ENCODE data around the gene EN1.
A peak's percentile ranks its signal among the peaks of the same experiment; 100 is the strongest.

The EN1 gene

GRCh38 chr2:118855451-118856279 is 8.2 kb upstream of the EN1 start:
- TF ChIP-seq ZFX (IDR thresholded peaks at IDR 0.05; ENCODE audit: borderline replicate concordance) (no peak), CTCF (IDR thresholded peaks at IDR 0.05) (peak; percentile 79)
- H3K27ac ChIP-seq = no peak overlapping the region

GRCh38 chr2:118854507-118855345 is 7.3 kb upstream of the EN1 start:
- no peak overlapping the region for H3K27ac ChIP-seq
- TF ChIP-seq ZFX (IDR thresholded peaks at IDR 0.05; ENCODE audit: borderline replicate concordance) = no peak
- no peak for TF ChIP-seq CTCF (IDR thresholded peaks at IDR 0.05)

DNA sequence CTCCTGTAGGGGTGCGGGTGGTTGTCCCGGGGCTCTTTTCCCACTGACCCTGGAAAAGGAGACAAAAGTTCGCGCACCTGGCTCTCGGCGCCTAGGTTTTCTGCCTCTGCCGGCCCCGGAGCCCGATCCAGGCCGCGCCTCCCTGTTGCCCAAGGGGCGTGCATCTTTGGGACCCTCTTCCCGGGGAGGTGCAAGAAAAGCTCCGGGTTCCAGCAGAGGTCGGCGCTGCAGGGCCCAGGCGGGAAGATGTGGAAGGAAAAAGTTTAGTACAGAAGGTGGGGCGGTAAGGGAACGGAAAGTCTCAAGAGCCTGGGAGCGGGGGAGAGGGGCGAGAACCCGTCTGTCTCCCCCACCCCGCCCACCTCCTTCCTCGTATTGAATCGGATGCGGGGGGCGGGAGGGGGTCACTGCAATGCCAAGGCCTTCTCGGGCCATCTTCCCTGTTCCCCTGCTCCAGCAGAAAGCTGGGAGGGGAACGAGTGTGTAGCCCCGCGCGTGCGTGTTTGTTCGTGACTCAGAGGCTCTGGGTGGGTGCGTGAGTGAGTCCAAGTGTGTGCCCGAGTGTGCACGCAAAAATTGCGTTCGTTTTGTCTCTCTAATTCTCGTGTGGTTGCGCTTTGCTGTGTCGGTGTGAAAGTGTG is 6.3 kb upstream of the EN1 start:
- TF ChIP-seq ZFX (IDR thresholded peaks at IDR 0.05; ENCODE audit: borderline replicate concordance) (no peak), CTCF (IDR thresholded peaks at IDR 0.05) (no peak)
- no peak overlapping the region for H3K27ac ChIP-seq

DNA sequence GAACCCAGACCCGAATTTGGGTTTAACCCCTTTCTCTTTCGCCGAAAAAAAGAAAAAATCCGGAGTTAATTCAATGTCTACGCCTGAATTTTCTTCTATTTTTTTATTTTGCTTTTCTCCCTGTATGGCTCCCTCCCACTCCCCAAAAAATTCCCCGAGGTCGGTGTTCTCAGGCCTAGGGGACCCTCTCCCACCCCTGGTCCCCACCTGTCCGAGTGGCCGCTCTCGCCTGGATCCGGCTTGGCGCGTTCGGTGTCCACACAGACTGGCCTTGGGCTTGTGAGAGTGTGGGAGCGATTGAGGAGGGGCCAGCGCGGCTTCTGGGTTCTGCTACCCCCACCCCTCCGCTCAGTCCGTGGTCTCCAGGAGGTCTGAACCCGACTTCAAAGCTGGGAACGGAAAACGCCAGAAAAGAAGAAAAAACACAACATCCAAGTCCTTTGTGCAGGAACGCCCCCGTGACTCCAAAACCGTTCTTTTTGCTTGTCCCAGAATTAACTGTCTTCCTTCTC is 5.7 kb upstream of the EN1 start:
- no peak for TF ChIP-seq ZFX (IDR thresholded peaks at IDR 0.05; ENCODE audit: borderline replicate concordance)
- no peak for TF ChIP-seq CTCF (IDR thresholded peaks at IDR 0.05)
- H3K27ac ChIP-seq = no peak overlapping the region

DNA sequence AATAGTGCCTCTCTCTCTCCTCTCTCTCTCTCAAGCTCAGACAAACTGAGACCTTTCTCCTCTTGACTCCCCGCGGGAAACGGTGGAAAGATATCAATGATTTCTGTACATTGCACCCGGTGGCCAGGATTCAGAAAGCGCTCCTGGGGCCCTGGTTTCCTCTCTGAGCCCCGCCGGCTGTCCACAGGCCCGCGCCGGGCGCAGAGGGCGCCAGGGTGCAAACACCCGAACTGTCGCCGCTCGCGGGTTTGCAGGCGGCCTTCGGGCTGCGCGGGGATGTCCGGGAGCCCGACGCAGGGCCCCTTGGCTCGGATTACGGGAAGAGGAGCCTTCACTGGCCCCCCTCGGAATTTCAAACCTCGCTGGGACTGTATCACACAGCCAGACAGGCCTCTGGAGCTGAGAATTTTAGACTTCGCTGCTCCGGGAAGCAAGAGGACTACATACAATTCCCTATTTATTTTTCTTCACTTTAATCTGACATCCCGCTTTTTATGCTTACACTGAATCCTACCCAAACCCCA is 5.2 kb upstream of the EN1 start:
- TF ChIP-seq ZFX (IDR thresholded peaks at IDR 0.05; ENCODE audit: borderline replicate concordance) (no peak), CTCF (IDR thresholded peaks at IDR 0.05) (no peak)
- H3K27ac ChIP-seq = no peak overlapping the region

GRCh38 chr2:118851650-118852049 is 4.2 kb upstream of the EN1 start:
- no peak for TF ChIP-seq ZFX (IDR thresholded peaks at IDR 0.05; ENCODE audit: borderline replicate concordance)
- TF ChIP-seq CTCF (IDR thresholded peaks at IDR 0.05) = no peak

More at GRCh38 chr2:118851650-118852049, 4.2 kb upstream of the EN1 start:
- no peak overlapping the region for H3K27ac ChIP-seq

All from 22Rv1 (cell line).